Stimulated activated CD8-positive, alpha-beta memory T cell treated with anti-CD3 and anti-CD28 coated beads, Interleukin-4, amount 100 ng/mL, for 48 hours (primary cell): Measurements from ENCODE around the gene ARFGEF2.
"Not testable (repeated sequence)": the region's sequence is repeated elsewhere in the genome, so short reads cannot be mapped to it uniquely, and the experiment has no call there.

Experiments
- DNase-seq: peaks from one replicate; pipeline ENCODE4 v3.0.0-alpha.2; 2020

ARFGEF2 gene

DNA sequence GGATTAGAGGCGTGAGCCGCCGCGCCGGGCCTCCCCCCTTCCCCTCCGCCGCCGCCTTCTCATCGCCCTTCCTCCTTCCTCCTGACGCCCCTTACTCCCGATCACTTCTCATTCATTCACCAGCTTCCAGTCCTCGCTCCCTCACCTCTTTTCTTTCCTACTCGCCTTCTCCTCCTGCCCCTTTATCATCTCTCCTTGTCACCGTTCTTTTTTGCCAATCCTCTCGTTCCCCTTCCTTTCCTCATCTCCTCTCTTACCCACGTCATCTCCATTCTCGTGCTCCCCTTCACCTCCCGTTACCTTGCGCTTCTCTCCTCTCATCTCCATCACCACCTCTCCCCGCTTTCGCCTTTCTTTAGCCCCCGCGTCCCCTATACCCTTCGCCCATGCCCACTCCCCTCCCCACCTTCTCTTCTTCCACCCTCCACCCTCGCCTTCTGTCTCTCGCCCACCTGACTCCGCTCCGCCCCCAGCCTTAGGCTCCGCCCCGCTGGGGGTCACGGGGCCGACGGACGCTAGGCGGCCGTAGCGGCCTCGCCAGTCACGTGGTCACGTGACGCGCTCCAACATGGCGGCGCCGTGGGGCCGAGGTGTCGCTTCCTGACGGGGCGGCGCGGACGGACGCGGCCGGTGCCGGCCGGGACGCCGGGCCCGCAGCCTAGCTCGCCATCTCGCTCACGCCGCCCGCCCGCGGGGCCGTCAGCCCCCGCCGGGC, at the start of gene ARFGEF2:
Gene ARFGEF2, plus strand, starts transcription at position 544 of the 715 bp plus-strand sequence. CDS start 179 bp downstream, outside the sequence.
- DNase-seq: peak; percentile 95

- DNase-seq: no peak
Measured at GRCh38 chr20:48875233-48875913, 46.1 kb upstream of the ARFGEF2 start.

GRCh38 chr20:48875914-48876240, 45.6 kb upstream of the ARFGEF2 start:
- DNase-seq: no peak

- no peak for DNase-seq
Measured at GRCh38 chr20:48877304-48877703, 44.2 kb upstream of the ARFGEF2 start.

DNA sequence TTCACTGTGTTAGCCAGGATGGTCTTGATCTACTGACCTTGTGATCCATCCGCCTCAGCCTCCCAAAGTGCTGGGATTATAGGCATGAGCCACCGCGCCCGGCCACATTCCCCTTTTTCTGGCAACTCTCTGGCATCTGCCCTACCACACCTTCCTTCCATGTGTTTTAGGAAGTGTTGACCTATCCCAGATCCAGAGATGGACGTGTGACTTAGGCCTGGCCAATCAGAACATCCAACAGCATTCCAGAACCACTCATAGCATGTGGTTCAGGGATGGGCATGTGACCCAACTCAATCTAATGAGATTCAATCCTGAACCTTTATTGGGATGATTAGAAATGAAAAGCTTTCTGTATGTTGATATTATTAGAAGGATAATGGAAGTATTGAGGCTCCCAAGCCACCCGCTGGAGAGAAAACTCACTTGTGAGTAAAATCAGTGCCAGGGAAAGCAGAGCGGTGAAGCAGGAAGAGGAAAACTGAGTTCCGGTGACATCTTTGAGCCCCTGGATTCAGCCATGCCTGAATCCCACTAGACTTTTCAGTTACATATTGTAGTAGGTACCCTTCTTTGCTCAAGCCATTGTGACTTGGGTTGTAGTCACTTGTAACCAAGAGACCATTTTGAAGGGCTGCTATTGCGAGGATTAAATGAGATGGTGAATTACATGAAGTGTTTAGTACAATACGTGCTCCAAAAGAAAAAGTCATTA, 42.8 kb upstream of the ARFGEF2 start:
- DNase-seq: no peak

DNA sequence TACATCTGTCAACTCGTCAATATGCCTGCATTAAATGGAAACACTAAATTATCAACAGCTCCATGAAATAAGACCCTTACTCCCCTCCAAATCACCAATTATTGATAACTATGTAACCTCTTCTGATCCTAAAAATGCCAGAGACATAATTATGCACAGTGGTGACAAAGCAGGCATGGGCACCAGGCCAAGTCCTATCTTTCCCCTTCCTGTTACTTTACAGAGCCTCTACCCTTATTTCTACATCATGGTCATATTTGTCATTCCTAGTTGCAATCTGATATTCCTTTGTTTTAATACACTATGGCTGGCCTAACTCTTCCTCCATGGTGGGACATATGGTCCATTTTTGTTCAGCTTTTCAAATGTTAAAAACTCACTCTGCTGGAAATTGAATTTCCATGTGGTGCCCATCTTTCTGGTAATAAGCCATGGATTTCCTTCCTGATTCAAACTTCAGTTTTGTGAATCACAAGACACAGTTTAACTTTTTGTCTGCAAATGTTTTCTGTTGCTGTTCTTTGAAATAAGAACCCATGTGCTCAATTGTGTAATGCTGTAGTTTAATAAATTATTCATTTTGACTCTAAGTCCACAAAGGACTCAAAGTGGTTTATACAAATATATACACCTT, 41.8 kb upstream of the ARFGEF2 start:
- DNase-seq: no peak

- DNase-seq: no peak
Measured at GRCh38 chr20:48880331-48880730, 41.2 kb upstream of the ARFGEF2 start.

- no peak for DNase-seq
Measured at GRCh38 chr20:48880981-48881657, 40.4 kb upstream of the ARFGEF2 start.

- DNase-seq: no peak
Measured at GRCh38 chr20:48885237-48885636, 36.3 kb upstream of the ARFGEF2 start.

DNA sequence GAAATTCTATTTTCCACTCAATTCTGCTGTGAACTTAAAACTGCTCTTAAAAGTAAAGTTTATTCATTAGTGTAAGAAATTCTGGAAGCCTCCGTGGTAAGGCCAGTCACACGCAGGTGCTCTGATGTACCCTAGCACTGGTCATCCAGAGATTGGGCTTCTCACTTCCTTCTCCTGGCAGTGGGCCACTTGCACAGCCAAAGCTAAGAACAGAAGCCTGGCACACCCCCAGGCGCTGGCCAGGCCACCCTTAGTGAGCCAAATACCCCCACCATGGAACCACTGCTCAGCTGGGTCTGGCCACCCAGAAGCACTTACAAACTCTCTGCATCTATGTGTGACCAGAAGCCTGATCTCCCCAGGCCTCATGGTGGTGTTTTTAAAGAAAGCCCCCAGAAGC, 35.3 kb upstream of the ARFGEF2 start:
- DNase-seq: no peak

- DNase-seq: no peak
Measured at GRCh38 chr20:48886811-48887210, 34.7 kb upstream of the ARFGEF2 start.

GRCh38 chr20:48888517-48888916, 33.0 kb upstream of the ARFGEF2 start:
- DNase-seq: not testable (repeated sequence)

DNA sequence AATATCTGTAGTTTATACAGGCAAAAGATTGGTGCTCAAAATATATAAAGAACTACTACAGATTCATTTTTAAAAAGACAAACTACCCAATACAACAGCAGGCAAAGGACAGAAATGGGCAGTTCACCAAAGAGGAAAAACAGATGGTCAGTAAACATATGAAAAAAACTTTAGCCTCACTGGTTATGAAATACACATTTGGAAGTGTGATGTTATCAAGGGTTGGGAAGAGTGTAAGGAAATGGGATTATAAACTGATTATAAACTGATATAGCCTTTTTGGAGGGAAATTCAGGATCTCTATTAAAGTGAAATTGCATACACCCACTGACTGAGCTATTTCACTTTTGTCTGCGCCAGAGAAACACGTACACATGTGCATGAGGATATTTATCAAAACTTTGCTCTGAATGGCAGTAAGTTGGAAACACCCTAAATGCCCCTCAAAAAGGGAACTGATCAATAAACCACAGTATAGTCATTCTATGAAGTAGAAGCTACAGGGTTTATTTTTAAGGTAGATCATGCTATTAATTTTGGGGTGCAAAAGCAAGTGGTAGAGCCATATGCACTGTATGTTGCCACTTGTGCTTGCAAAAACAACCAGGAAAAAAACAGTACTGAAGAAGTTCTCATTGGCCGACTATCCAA, 32.2 kb upstream of the ARFGEF2 start:
- DNase-seq: no peak

DNA sequence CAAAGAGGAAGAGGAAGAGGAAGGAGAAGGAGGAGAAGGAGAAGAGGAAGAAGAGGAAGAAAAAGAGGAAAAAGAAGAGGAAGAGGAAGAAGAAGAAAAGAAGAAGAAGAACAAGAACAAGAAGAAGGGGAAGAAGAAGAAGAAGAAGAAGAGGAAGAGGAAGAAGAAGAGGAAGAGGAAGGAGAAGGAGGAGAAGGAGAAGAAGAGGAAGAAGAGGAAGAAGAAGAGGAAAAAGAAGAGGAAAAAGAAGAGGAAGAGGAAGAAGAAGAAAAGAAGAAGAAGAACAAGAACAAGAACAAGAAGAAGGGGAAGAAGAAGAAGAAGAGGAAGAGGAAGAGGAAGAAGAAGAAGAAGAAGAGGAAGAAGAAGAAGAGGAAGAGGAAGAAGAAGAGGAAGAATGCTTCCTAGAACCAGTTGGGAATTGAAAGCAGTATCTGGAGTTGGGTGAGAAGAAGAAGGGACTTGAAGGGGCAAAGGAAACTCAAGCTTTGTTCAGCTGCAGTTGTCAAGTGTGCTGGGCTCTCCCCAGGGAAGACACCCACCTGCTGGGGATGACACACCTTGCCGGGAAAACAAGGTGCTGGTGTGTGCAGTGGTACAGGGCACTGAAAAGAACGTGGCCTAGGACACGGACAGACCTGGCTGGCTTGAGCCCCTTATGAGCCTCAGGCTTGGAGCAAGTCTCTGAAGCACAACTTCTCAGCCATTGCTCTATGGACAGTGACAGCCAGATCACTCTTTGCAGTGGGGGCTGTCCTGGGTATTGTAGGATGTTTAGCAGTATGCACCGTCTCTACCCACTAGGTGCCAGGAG, 30.1 kb upstream of the ARFGEF2 start:
- DNase-seq: no peak

DNA sequence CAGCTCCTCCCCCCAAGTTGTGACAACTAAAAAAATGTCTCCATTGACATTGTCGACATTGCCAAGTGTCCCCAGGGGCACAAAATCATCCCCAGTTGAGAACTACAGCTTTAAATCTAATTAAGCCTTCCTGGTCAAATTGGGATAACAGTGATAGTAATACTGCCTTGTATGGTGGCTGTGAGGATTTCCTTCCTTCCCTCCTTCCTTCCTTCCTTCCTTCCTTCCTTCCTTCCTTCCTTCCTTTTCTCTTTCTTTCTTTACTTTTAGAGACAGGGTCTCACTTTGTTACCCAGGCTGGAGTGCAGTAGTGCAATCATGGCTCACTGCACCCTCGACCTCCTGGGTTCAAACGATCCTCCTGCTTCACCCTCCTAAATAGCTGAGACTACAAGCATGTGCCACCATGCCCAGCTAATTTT, 29.5 kb upstream of the ARFGEF2 start:
- no peak for DNase-seq

- DNase-seq: no peak
Measured at GRCh38 chr20:48892891-48893290, 28.6 kb upstream of the ARFGEF2 start.

DNA sequence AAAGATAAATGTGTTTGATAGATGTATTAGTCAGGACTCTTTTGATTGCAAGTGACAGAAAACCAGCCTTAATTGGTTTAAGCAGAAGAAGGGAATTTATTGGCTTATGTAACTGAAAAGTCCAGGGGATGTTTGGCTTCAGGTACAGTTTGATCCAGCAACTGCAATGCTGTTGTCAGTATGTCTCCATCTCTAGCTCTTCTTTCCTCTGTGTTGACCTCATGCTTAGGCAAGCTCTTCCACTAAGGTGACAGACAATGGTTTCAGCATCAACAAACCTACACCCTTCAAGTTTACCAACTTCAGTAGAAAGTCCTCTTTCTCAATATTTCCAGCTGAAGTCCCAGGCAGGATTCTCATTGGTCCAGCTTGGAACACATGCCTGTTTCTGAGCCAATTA, 28.1 kb upstream of the ARFGEF2 start:
- DNase-seq: no peak

DNA sequence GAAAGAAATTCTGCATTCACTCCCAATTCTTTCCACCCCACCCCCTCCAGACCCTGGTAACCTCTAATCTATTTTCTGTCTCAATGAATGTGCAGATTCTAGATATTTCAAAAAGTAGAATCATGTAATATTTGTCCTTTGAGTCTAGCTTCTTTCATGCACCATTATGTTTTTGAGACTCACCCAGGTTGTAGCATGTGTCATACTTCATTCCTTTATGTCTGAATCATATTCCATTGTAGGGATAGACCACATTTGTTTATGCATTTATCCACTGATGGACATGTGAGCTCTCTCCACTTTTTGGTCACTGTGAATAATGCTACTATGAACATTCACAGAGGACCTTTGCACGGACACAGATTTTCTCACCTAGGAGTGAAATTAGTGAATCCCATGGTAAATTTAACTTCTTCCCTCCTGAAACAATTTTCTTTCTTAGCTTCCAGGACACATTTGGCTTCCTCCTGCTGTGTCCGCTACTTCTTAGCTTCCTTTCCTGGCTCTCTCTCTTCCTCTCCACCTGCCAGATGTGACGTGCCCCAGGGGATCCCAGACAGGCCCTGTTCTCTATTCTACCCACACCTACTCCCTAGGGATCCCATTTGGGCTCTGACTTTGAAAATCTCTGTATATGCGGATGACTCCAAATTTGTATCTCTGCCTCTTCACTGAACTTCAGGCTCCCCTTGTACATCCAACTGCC, 24.1 kb upstream of the ARFGEF2 start:
- no peak for DNase-seq

DNA sequence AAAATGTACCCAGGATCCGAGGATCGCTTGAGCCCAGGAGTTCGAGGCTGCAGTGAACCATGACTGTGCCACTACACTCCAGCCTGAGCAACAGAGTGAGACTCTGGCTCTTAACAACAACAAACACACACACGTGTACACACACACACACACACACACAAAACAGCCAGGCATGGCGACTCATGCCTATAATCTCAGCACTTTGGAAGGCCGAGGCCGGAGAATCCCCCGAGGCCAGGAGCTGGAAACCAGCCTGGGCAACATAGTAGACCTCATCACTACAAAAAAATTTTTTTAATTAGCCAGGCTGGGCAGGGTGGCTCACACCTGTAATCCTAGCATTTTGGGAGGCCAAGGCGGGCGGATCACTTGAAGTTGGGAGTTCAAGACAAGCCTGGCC, 23.3 kb upstream of the ARFGEF2 start:
- no peak for DNase-seq

- no peak for DNase-seq
Measured at GRCh38 chr20:48898896-48899530, 22.5 kb upstream of the ARFGEF2 start.
